DOHH2 (cell line): ENCODE data around the gene ZNF35.

Experiments
- EZH2phosphoT487 ChIP-seq: fragments of 200-600 bp; sonication (generic); IDR thresholded peaks from 2 replicates; pipeline ENCODE4 v1.6.1; 2017; ENCODE audit warnings: borderline replicate concordance, mild to moderate bottlenecking, antibody characterized with exemption, low read length, moderate library complexity, mixed read lengths
- TF ChIP-seq, protein P1 (sequence below): fragments of 200-600 bp; sonication (generic); IDR thresholded peaks from one replicate; pipeline ENCODE4 v1.5.1; 2014; ENCODE audit warnings: antibody characterized with exemption, mild to moderate bottlenecking, low read depth, low read length; ENCODE audit not compliant: poor library complexity, severe bottlenecking

DNA sequence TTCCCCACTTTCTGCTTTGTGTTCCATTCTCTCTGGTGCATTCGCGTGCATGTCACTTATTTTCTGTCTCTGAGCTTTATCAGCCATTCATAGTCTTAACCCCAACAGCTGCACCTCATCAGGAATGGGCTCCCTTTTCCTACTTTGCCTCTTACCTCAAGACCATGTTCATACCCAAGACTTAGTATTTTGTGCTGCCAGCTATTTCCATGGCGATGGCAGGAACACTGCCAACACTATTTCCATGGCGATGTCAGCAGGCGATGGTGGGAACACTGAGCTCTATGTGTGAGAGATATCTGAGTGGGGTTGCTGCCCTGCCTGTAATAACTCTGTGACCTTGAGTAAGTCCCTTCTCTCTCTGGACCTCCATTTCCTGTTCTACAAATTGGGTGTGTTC is 5.5 kb downstream of the ZNF35 start:
- TF ChIP-seq, protein P1, sequence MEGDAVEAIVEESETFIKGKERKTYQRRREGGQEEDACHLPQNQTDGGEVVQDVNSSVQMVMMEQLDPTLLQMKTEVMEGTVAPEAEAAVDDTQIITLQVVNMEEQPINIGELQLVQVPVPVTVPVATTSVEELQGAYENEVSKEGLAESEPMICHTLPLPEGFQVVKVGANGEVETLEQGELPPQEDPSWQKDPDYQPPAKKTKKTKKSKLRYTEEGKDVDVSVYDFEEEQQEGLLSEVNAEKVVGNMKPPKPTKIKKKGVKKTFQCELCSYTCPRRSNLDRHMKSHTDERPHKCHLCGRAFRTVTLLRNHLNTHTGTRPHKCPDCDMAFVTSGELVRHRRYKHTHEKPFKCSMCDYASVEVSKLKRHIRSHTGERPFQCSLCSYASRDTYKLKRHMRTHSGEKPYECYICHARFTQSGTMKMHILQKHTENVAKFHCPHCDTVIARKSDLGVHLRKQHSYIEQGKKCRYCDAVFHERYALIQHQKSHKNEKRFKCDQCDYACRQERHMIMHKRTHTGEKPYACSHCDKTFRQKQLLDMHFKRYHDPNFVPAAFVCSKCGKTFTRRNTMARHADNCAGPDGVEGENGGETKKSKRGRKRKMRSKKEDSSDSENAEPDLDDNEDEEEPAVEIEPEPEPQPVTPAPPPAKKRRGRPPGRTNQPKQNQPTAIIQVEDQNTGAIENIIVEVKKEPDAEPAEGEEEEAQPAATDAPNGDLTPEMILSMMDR, result no peak
- TF ChIP-seq EZH2phosphoT487, result no peak
